GM12878 (cell line): ENCODE data around the gene ARHGAP22.

ENCODE experiments used
- ATF3 ChIP-seq: IDR thresholded peaks from 2 replicates; pipeline ENCODE4 v1.6.1; 2011; ENCODE audit warnings: low read depth, mild to moderate bottlenecking, low read length, moderate library complexity, borderline replicate concordance; ENCODE audit errors: extremely low read depth
- ATF7 ChIP-seq: fragments of 450-650 bp; IDR thresholded peaks from 2 replicates; pipeline ENCODE4 v1.6.1; 2016; ENCODE audit warnings: low read depth, mild to moderate bottlenecking
- EGR1 ChIP-seq, 2 experiments: IDR thresholded peaks; 1 replicate in 1 of 2; 2 replicates in 1 of 2; pipeline ENCODE4 v1.6.1; 2011 to 2012; ENCODE audit warnings: low read depth in 2 of 2, low read length in 2 of 2, borderline replicate concordance in 1 of 2, mild to moderate bottlenecking in 1 of 2, moderate library complexity in 1 of 2
- NFIC ChIP-seq: IDR thresholded peaks from 2 replicates; pipeline ENCODE4 v1.6.1; 2012; ENCODE audit warnings: low read depth, mild to moderate bottlenecking, inconsistent platforms, low read length, moderate library complexity
- POLR2A ChIP-seq: IDR thresholded peaks from 2 replicates; pipeline ENCODE4 v1.6.1; 2011; ENCODE audit warnings: low read depth, mild to moderate bottlenecking, low read length
- POLR2AphosphoS5 ChIP-seq: IDR thresholded peaks from 2 replicates; pipeline ENCODE4 v1.6.1; 2011; ENCODE audit warnings: mild to moderate bottlenecking, low read length, inconsistent platforms
- SIN3A ChIP-seq: IDR thresholded peaks from 2 replicates; pipeline ENCODE4 v1.6.1; 2012; ENCODE audit warnings: low read depth, low read length, improper control_type of control experiment
- SREBF2 ChIP-seq: IDR thresholded peaks from 2 replicates; pipeline ENCODE4 v1.6.1; 2012; ENCODE audit warnings: mild to moderate bottlenecking, low read length
- SUPT20H ChIP-seq: IDR thresholded peaks from 2 replicates; pipeline ENCODE4 v1.6.1; 2011; ENCODE audit warnings: low read depth, mild to moderate bottlenecking, low read length, moderate library complexity, borderline replicate concordance; ENCODE audit not compliant: control insufficient read depth
- SUZ12 ChIP-seq: fragments of 200-600 bp; sonication (generic); IDR thresholded peaks from one replicate; pipeline ENCODE4 v1.6.1; 2018; ENCODE audit warnings: antibody characterized with exemption, mild to moderate bottlenecking; ENCODE audit not compliant: unreplicated experiment
- YY1 ChIP-seq: IDR thresholded peaks from 2 replicates; pipeline ENCODE4 v1.6.1; 2011; ENCODE audit warnings: low read depth, mild to moderate bottlenecking, low read length
- TF ChIP-seq, protein P1 (sequence below): IDR thresholded peaks from 2 replicates; pipeline ENCODE4 v1.6.1; 2011; ENCODE audit warnings: mild to moderate bottlenecking, low read depth, low read length, moderate library complexity; ENCODE audit not compliant: insufficient replicate concordance

- TF ChIP-seq ATF7 (no peak), POLR2A (no peak), ATF3 (no peak), SIN3A (no peak), YY1 (no peak), POLR2AphosphoS5 (no peak), NFIC (no peak), SUZ12 (no peak), EGR1 (IDR thresholded peaks at IDR 0.05; ENCODE audit: borderline replicate concordance in 1 of 2, low read depth in 2 of 2, low read length in 2 of 2) (no peak), SREBF2 (no peak), SUPT20H (no peak)
- TF ChIP-seq, protein P1, sequence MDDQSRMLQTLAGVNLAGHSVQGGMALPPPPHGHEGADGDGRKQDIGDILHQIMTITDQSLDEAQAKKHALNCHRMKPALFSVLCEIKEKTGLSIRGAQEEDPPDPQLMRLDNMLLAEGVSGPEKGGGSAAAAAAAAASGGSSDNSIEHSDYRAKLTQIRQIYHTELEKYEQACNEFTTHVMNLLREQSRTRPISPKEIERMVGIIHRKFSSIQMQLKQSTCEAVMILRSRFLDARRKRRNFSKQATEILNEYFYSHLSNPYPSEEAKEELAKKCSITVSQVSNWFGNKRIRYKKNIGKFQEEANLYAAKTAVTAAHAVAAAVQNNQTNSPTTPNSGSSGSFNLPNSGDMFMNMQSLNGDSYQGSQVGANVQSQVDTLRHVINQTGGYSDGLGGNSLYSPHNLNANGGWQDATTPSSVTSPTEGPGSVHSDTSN: no peak
Observed at GRCh38 chr10:48400129-48400849, 204.6 kb downstream of the ARHGAP22 start.
